Measurements from ENCODE around the gene MAST4. TPM values are rescaled to one million over a fixed set of nuclear protein-coding genes. Genes with fewer than 3 reads are reported as not detected.

MAST4 gene
- total RNA-seq, 1 donor: 12.7 TPM

GRCh38 chr5:67031057-67031443, 434.9 kb downstream of the MAST4 start:
- no peak for TF ChIP-seq CTCF (IDR thresholded peaks at IDR 0.05; ENCODE audit: extremely low read depth, low read depth, low read length)
- no peak overlapping the region for H2AFZ ChIP-seq (ENCODE audit: low read length)
- no peaks in the 10 kb centered on the region for H3K9me3 ChIP-seq (ENCODE audit: low read depth, low read length)
- H3K27ac ChIP-seq (ENCODE audit: low read depth, low read length): no peak overlapping the region
- H3K79me2 ChIP-seq (ENCODE audit: insufficient read depth, low read length): peaks cover 16% of the 10 kb centered on the region
- peaks cover 30% of the 10 kb centered on the region for H3K4me1 ChIP-seq (ENCODE audit: insufficient read depth, low read length)
- no peak overlapping the region for H3K4me3 ChIP-seq (ENCODE audit: insufficient read depth, low read length)
- no peaks in the 10 kb centered on the region for H3K27me3 ChIP-seq (ENCODE audit: insufficient read depth, low read length)
- no peaks in the 10 kb centered on the region for H3K36me3 ChIP-seq (ENCODE audit: insufficient read depth, low read length)
- no peak overlapping the region for H3K4me2 ChIP-seq (ENCODE audit: insufficient read depth, low read length)
- H4K20me1 ChIP-seq (ENCODE audit: insufficient read depth, low read length): no peaks in the 10 kb centered on the region
- DNase-seq (ENCODE audit: insufficient read length, low spot score, missing footprints): no peak

DNA sequence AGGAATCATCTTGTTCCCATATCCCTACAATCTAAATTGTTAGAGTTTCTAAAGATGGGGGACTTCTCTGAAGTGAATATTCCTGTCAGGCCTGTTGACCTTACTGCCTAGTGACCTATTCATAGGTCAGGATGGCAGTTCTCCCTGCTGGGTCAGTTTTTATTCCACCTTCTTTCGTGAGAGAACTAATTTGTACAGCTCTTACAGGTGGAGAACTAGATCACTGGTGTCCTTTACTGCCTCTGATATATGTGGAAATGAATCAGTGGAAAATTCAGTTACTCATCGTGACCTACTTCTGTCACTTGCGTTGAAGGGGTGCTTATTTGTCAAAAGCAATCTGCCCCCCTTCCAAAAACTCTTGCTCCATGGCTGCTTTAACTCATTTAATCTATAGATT, 435.5 kb downstream of the MAST4 start:
- H3K4me3 ChIP-seq (ENCODE audit: insufficient read depth, low read length): no peak overlapping the region
- no peak overlapping the region for H3K27ac ChIP-seq (ENCODE audit: low read depth, low read length)
- no peak for DNase-seq (ENCODE audit: insufficient read length, low spot score, missing footprints)
- no peak overlapping the region for H2AFZ ChIP-seq (ENCODE audit: low read length)
- H4K20me1 ChIP-seq (ENCODE audit: insufficient read depth, low read length): no peaks in the 10 kb centered on the region
- H3K4me2 ChIP-seq (ENCODE audit: insufficient read depth, low read length): no peak overlapping the region
- no peaks in the 10 kb centered on the region for H3K36me3 ChIP-seq (ENCODE audit: insufficient read depth, low read length)
- H3K27me3 ChIP-seq (ENCODE audit: insufficient read depth, low read length): no peaks in the 10 kb centered on the region
- H3K79me2 ChIP-seq (ENCODE audit: insufficient read depth, low read length): peaks cover 16% of the 10 kb centered on the region
- peaks cover 30% of the 10 kb centered on the region for H3K4me1 ChIP-seq (ENCODE audit: insufficient read depth, low read length)
- no peaks in the 10 kb centered on the region for H3K9me3 ChIP-seq (ENCODE audit: low read depth, low read length)
- no peak for TF ChIP-seq CTCF (IDR thresholded peaks at IDR 0.05; ENCODE audit: extremely low read depth, low read depth, low read length)

- H3K27ac ChIP-seq (ENCODE audit: low read depth, low read length): peak overlapping the region; percentile 10
- peaks cover 35% of the 10 kb centered on the region for H3K4me1 ChIP-seq (ENCODE audit: insufficient read depth, low read length)
- TF ChIP-seq CTCF (IDR thresholded peaks at IDR 0.05; ENCODE audit: extremely low read depth, low read depth, low read length): no peak
- no peak for DNase-seq (ENCODE audit: insufficient read length, low spot score, missing footprints)
- no peaks in the 10 kb centered on the region for H3K27me3 ChIP-seq (ENCODE audit: insufficient read depth, low read length)
- no peaks in the 10 kb centered on the region for H3K36me3 ChIP-seq (ENCODE audit: insufficient read depth, low read length)
- no peak overlapping the region for H2AFZ ChIP-seq (ENCODE audit: low read length)
- peak overlapping the region; percentile 41 for H3K4me2 ChIP-seq (ENCODE audit: insufficient read depth, low read length)
- no peaks in the 10 kb centered on the region for H4K20me1 ChIP-seq (ENCODE audit: insufficient read depth, low read length)
- peaks cover 16% of the 10 kb centered on the region for H3K79me2 ChIP-seq (ENCODE audit: insufficient read depth, low read length)
- H3K4me3 ChIP-seq (ENCODE audit: insufficient read depth, low read length): no peak overlapping the region
- no peaks in the 10 kb centered on the region for H3K9me3 ChIP-seq (ENCODE audit: low read depth, low read length)
Measured at GRCh38 chr5:67032921-67033664, 436.9 kb downstream of the MAST4 start.

DNA sequence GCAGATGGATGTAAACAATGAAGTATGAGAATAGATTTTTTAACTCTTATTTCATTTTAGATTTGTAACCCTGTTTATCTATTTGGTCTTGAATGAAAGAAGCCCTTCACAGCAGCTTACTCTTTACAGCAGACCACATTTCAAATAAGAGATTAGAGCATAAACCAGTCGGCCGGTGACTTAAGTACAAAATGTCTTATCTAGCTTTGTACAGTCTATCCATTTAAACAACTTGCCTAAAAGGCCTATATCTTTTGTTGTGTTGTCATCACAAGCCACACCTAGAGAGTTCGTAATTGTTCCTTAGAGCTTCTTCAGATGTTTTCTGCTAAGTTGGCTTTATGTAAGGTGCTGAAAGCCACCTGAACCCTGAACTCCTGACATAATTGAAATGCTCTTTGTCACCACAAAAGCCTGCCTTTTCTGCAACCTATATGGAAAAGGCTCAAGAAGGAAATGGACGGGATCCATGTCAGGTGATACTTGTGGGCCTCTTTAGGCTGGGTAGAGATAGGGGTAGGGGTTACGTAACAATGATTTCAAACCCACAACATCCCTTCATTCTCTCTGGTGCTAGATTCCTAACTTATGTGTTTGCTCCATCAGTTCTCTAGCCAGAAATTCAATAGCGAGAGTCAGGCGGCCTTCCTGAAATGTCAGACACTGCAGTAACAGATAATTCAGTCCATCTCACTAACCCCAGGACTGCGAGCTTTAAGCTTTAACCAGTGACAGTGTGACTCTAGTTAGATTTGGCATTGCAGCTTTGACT, 437.9 kb downstream of the MAST4 start:
- TF ChIP-seq CTCF (IDR thresholded peaks at IDR 0.05; ENCODE audit: extremely low read depth, low read depth, low read length): no peak
- Histone ChIP-seq H3K4me2 (ENCODE audit: insufficient read depth, low read length) (peak overlapping the region; percentile 41), H2AFZ (ENCODE audit: low read length) (no peak overlapping the region), H3K27me3 (ENCODE audit: insufficient read depth, low read length) (no peaks in the 10 kb centered on the region), H3K79me2 (ENCODE audit: insufficient read depth, low read length) (peaks cover 16% of the 10 kb centered on the region), H3K27ac (ENCODE audit: low read depth, low read length) (peak overlapping the region; percentile 10), H4K20me1 (ENCODE audit: insufficient read depth, low read length) (no peaks in the 10 kb centered on the region), H3K9me3 (ENCODE audit: low read depth, low read length) (no peaks in the 10 kb centered on the region), H3K36me3 (ENCODE audit: insufficient read depth, low read length) (no peaks in the 10 kb centered on the region), H3K4me3 (ENCODE audit: insufficient read depth, low read length) (no peak overlapping the region), H3K4me1 (ENCODE audit: insufficient read depth, low read length) (peaks cover 43% of the 10 kb centered on the region)
- DNase-seq (ENCODE audit: insufficient read length, low spot score, missing footprints): no peak
